Heart right ventricle (tissue), 16 donors: ENCODE results near the gene EIF2S3. TPM values are rescaled to one million over a fixed set of nuclear protein-coding genes. Genes with fewer than 3 reads are reported as not detected.
"Not testable (repeated sequence)": the region's sequence is repeated elsewhere in the genome, so short reads cannot be mapped to it uniquely, and the experiment has no call there.

Source experiments
- ATAC-seq, 8 donors: fragments of 200-7000 bp; cut with Tn5 transposase; one replicate each; pipeline ENCODE4 v1.9.1; 2020; ENCODE audit warnings: mild to moderate bottlenecking in 8 of 8, moderate library complexity in 8 of 8, moderate number of reproducible peaks in 1 of 8
- DNase-seq, 2 donors: peaks; one replicate each; pipeline ENCODE4 v3.0.0-alpha.2; 2020
- H3K27ac ChIP-seq, 10 donors: fragments of 200-600 bp; sonication (generic) in 2 of 10; one replicate each; pipeline versions ENCODE4 v1.5.0 to v1.8.0; 2020 to 2022; ENCODE audit warnings: mild to moderate bottlenecking in 3 of 10
- H3K27me3 ChIP-seq, 7 donors: fragments of 200-600 bp; one replicate each; pipeline ENCODE4 v1.8.0; 2021 to 2022; ENCODE audit warnings: mild to moderate bottlenecking in 2 of 7
- H3K36me3 ChIP-seq, 9 donors: fragments of 200-600 bp; sonication (generic) in 1 of 9; one replicate each; pipeline versions ENCODE4 v1.5.0 to v1.8.0; 2020 to 2022; ENCODE audit warnings: mild to moderate bottlenecking in 2 of 9
- H3K4me1 ChIP-seq, 9 donors: fragments of 200-600 bp; sonication (generic) in 1 of 9; one replicate each; pipeline versions ENCODE4 v1.5.0 to v1.8.0; 2020 to 2022; ENCODE audit warnings: mild to moderate bottlenecking in 4 of 9
- H3K4me3 ChIP-seq, 10 donors: fragments of 200-600 bp; sonication (generic) in 2 of 10; one replicate each; pipeline versions ENCODE4 v1.5.0 to v1.8.0; 2020 to 2022; ENCODE audit warnings: mild to moderate bottlenecking in 7 of 10, moderate library complexity in 2 of 10
- H3K9me3 ChIP-seq, 11 donors: fragments of 200-600 bp in 10 of 11; sonication (generic) in 2 of 11; one replicate each; pipeline versions ENCODE4 v1.5.0 to v1.8.0; 2013 to 2022; ENCODE audit warnings: mild to moderate bottlenecking in 2 of 11, control low read depth in 1 of 11, moderate library complexity in 1 of 11
- WGBS, 2 donors: extraction: QIAGEN DNeasy Blood & Tissue Kit; methylation state at CpG; one replicate each; pipeline ENCODE4 v1.1.7; 2013; ENCODE audit warnings: inconsistent platforms in 1 of 2; 5-methylcytosine and 5-hydroxymethylcytosine counted together
- intact Hi-C, 10 donors: fragments of 100-400 bp; cut with DNase I; formaldehyde crosslinking; loops; one replicate each; pipeline versions ENCODE4 v1.11.1 to v1.14.2; 2022
- polyA plus RNA-seq, 2 donors: library from polyadenylated mRNA; stranded (reverse); fragments of 200-250 nt; gene quantifications; one replicate each; pipeline ENCODE4 v1.2.3, GENCODE V29; 2013
- total RNA-seq, 10 donors: library from RNA; stranded (reverse); fragmentation: NEBNext Ultra II Directional in 3 of 10; extraction: Animal tissue kit (Norgen Biotek cat#: 25700) in 3 of 10; gene quantifications; one replicate each; pipeline versions ENCODE4 v1.2.1 to v1.2.4, GENCODE V29; 2021 to 2023
- TF ChIP-seq, protein P1 (sequence below), 9 donors: fragments of 200-600 bp; sonication (generic) in 2 of 9; IDR thresholded peaks; one replicate each; pipeline versions ENCODE4 v1.5.0 to v1.8.0; 2021 to 2022; ENCODE audit warnings: antibody characterized with exemption in 9 of 9, mild to moderate bottlenecking in 5 of 9, moderate library complexity in 1 of 9
- donor health status: Arrhythmogenic right ventricular cardiomyopathy.
- donor health status: ischemic (EF 13 %, LVEDD 7.1; RV severe dilation, severe dysfunction).
- donor health status: healthy with polysubstance abuse.
- donor health status: DM: no; HTN: yes; CAD: no.
- donor health status: DM: no; HTN: no; CAD: no.
- donor health status: ischemic (EF 25% LVEDD 6.9; RV normal size, moderate dysfunction).
- donor health status: ischemic (EF 25% LVEDD 5.7; RV mildly dilated, moderate dysfunction).
- donor health status: healthy.
- donor health status: DM: yes; HTN: yes; CAD: no.
- donor health status: Ischemic cardiomyopathy.
- donor health status: ischemic (EF 35%, LVEDD 5.7; RV mildly dilated, moderate dysfunction).
- donor health status: nonischemic (EF 11% LVEDD 7.7; RV severe dilation, severe dysfunction).
- donor health status: DM: yes; HTN: yes; CAD: no.
- donor health status: PGD.
- donor health status: ischemic (EF 29% LVEDD 5.4; RV normal size, mild dysfunction).
- donor health status: nonischemic (EF 23%, LVEDD 6.1; RV moderate dilation, normal function).

EIF2S3 gene
- total and polyA plus RNA-seq, 12 donors, result 28.4 to 104 (median 76.5) TPM

DNA sequence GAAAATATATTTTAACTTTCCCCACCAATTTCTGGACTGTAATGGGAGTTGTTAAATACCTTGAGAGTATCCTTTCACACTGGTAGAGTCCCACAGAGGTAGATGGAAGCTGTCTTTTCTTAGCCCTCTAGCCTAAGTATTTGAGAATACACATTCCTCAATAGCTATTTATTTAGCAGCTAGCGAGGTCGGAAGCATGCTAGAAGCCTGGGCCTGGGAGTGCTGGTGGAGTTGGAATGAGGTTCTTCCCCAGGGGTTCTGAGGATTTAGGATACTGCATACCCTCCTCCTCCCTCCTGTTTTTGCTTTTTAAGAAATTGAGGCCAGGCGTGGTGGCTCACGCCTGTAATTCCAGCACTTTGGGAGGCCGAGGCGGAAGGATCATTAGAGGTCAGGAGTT, 26.8 kb upstream of the EIF2S3 start:
- Histone ChIP-seq H3K9me3 (no peaks in the 10 kb centered on the region), H3K27ac (no peak overlapping the region), H3K27me3 (peaks cover 0 to 87% (median 0%) of the 10 kb centered on the region in 7 donors), H3K4me1 (peaks cover 0 to 8% (median 0%) of the 10 kb centered on the region in 9 donors), H3K4me3 (no peak overlapping the region), H3K36me3 (no peaks in the 10 kb centered on the region)
- TF ChIP-seq, protein P1, sequence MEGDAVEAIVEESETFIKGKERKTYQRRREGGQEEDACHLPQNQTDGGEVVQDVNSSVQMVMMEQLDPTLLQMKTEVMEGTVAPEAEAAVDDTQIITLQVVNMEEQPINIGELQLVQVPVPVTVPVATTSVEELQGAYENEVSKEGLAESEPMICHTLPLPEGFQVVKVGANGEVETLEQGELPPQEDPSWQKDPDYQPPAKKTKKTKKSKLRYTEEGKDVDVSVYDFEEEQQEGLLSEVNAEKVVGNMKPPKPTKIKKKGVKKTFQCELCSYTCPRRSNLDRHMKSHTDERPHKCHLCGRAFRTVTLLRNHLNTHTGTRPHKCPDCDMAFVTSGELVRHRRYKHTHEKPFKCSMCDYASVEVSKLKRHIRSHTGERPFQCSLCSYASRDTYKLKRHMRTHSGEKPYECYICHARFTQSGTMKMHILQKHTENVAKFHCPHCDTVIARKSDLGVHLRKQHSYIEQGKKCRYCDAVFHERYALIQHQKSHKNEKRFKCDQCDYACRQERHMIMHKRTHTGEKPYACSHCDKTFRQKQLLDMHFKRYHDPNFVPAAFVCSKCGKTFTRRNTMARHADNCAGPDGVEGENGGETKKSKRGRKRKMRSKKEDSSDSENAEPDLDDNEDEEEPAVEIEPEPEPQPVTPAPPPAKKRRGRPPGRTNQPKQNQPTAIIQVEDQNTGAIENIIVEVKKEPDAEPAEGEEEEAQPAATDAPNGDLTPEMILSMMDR (IDR thresholded peaks at IDR 0.05), result no peak
- DNase-seq (no peak), ATAC-seq (no peak)
- intact Hi-C loops, result loop anchor here in 5 of 10 donors (5.0 to 10.0 kb wide), 3 partner anchors 113 to 123 kb away; partner anchors contain the start of genes APOO (in 4 of the 5) and CXorf58 (in 4 of the 5)
- WGBS, 2 donors, result 95 to 96% methylated on average over 6 of the region's 6 CpGs

DNA sequence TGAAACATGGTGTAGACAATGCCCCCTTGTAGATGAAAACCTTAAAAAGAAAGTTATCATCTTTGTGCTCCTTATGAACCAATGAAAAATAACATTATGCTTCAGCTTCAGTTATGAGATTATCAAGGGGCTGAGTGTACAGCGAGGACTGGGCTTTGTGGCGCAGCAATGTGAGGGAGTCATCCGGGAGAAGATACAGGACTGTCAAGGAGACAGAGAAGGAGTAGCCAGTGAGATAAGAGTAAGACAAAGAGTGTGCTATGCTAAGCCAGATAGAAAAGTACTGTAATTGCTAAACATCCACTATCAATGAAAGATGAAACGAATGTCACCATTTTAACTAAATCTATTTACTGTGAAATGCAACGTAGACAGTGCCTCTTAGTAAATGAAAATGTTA, 24.2 kb upstream of the EIF2S3 start:
- Histone ChIP-seq H3K36me3 (no peaks in the 10 kb centered on the region), H3K27me3 (peaks cover 0 to 94% (median 0%) of the 10 kb centered on the region in 7 donors), H3K27ac (no peak overlapping the region), H3K4me3 (no peak overlapping the region), H3K9me3 (no peaks in the 10 kb centered on the region), H3K4me1 (no peaks in the 10 kb centered on the region)
- ATAC-seq, result no peak
- intact Hi-C loops, result no loop called here
- 60 to 63% methylated on average over 5 of the region's 5 CpGs for WGBS, 2 donors
- TF ChIP-seq, protein P1 (IDR thresholded peaks at IDR 0.05), result no peak
- no peak for DNase-seq

DNA sequence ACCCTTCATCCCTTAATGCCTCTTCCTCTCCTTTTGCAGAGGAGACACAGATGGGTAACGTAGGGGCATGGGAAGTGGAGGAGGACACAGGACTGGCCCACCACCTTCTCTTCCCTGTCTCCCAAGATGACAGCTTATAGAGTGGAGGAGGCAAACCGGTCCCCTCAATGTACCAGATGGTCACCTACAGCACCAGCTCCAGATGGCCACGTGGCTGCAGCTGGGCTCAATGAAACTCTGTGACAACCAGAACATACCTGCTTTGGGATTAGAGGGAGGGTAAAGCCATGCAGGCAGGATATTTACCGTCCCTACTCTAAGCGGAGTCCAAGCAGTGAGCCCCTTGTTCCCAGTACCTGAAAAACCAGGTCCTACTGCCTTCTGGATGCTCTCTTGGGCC, 20.3 kb upstream of the EIF2S3 start:
- no peak overlapping the region for H3K27ac ChIP-seq
- peaks cover 0 to 92% (median 0%) of the 10 kb centered on the region in 7 donors for H3K27me3 ChIP-seq
- intact Hi-C loops, result no loop called here
- TF ChIP-seq, protein P1 (IDR thresholded peaks at IDR 0.05), result no peak
- no peaks in the 10 kb centered on the region for H3K36me3 ChIP-seq
- no peaks in the 10 kb centered on the region for H3K4me1 ChIP-seq
- no peak for DNase-seq
- no peak for ATAC-seq
- WGBS, 2 donors, result 71 to 84% methylated on average over 5 of the region's 5 CpGs
- H3K9me3 ChIP-seq, result no peaks in the 10 kb centered on the region
- H3K4me3 ChIP-seq, result no peak overlapping the region

DNA sequence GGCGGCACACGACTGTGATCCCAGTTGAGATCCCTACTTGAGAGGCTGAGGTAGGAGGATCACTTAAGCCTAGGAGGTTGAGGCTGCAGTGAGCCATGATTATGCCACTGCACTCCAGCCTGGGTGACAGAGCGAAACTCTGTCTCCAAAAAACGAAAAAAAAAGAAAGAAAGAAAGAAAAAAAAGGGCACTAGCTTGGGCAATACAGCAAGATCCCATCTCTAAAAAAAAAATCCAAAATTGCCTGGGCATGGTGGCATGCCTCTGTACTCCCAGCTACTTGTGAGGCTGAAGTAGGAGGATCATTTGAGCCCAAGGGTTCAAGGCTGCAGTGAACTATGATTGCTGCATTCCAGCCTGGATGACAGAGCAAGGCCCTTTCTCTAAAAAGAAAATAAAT, 17.0 kb upstream of the EIF2S3 start:
- no peaks in the 10 kb centered on the region for H3K9me3 ChIP-seq
- intact Hi-C loops, result no loop called here
- 77 to 86% methylated on average over 4 of the region's 4 CpGs for WGBS, 2 donors
- H3K27me3 ChIP-seq, result peaks cover 0 to 85% (median 0%) of the 10 kb centered on the region in 7 donors
- TF ChIP-seq, protein P1 (IDR thresholded peaks at IDR 0.05), result no peak
- no peak overlapping the region for H3K27ac ChIP-seq
- no peak overlapping the region for H3K4me3 ChIP-seq
- ATAC-seq, result no peak
- no peak for DNase-seq
- H3K36me3 ChIP-seq, result no peaks in the 10 kb centered on the region
- no peaks in the 10 kb centered on the region for H3K4me1 ChIP-seq

DNA sequence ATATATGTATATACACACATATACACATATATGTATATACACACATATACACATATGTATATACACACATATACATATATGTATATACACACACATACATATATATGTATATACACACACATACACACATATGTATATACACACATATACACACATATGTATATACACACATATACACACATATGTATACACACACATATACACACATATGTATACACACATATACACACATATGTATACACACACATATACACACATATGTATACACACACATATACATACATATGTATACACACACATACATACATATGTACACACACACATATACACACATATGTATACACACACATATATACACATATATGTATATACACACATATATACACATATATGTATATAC, 8.7 kb upstream of the EIF2S3 start:
- H3K4me1 ChIP-seq, H3K27ac ChIP-seq, ATAC-seq, DNase-seq, H3K36me3 ChIP-seq, H3K4me3 ChIP-seq, H3K9me3 ChIP-seq, intact Hi-C loops: not testable (repeated sequence)
- peaks cover 0 to 58% (median 0%) of the 10 kb centered on the region in 7 donors for H3K27me3 ChIP-seq

DNA sequence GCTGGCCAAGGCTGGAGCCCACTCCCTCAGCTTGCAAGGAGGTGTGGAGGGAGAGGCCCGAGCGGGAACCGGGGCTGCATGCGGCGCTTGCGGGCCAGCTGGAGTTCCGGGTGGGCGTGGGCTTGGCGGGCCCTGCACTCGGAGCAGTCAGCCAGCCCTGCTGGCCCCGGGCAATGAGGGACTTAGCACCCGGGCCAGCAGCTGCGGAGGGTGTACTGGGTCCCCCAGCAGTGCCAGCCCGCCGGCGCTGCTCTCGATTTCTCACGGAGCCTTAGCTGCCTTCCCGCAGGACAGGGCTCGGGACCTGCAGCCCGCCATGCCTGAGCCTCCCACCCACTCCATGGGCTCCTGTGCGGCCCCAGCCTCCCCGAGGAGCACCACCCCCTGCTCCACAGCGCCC, 5.1 kb upstream of the EIF2S3 start:
- 96 to 97% methylated on average over 14 to 23 of the region's 24 CpGs for WGBS, 2 donors
- intact Hi-C loops, result loop anchor here in 4 of 10 donors (5.0 to 10.0 kb wide), 4 partner anchors 105 to 267 kb away; partner anchors contain the start of genes APOO (in 3 of the 4), CXorf58 (in 3 of the 4) and SAT1 (in 1 of the 4)
- H3K4me1 ChIP-seq, H3K9me3 ChIP-seq, ATAC-seq, H3K4me3 ChIP-seq, H3K27ac ChIP-seq, DNase-seq, H3K36me3 ChIP-seq: not testable (repeated sequence)
- peaks cover 0 to 48% (median 0%) of the 10 kb centered on the region in 7 donors for H3K27me3 ChIP-seq

DNA sequence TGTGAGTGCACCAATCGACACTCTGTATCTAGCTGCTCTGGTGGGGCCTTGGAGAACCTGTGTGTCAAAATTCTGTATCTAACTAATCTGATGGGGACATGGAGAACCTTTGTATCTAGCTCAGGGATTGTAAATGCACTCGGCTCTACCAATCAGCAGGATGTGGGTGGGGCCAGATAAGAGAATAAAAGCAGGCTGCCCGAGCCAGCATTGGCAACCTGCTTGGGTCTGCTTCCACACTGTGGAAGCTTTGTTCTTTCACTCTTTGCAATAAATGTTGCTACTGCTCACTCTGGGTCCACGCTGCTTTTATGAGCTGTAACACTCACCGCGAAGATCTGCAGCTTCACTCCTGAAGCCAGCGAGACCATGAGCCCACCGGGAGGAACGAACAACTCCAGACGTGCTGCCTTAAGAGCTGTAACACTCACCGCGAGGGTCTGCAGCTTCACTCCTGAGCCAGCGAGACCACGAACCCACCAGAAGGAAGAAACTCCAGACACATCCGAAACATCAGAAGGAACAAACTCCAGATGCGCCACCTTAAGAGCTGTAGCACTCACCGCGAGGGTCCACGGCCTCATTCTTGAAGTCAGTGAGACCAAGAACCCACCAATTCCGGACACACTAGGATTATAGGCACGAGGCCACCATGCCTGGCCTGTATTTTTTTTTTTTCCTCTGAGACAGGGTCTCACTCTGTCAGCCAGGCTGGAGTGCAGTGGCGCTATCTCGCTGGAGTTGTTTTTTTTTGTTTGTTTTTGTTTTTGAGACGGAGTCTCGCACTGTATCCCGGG, 4.0 kb upstream of the EIF2S3 start:
- H3K27me3 ChIP-seq, result peaks cover 0 to 42% (median 0%) of the 10 kb centered on the region in 7 donors
- H3K4me1 ChIP-seq, H3K36me3 ChIP-seq, H3K4me3 ChIP-seq, H3K9me3 ChIP-seq, DNase-seq, H3K27ac ChIP-seq, ATAC-seq: not testable (repeated sequence)
- intact Hi-C loops, result loop anchor here in 4 of 10 donors (5.0 to 10.0 kb wide), 4 partner anchors 104 to 268 kb away; partner anchors contain the start of genes APOO (in 3 of the 4), CXorf58 (in 3 of the 4) and SAT1 (in 1 of the 4)
- 80 to 82% methylated on average over 23 to 26 of the region's 26 CpGs for WGBS, 2 donors
